GM12873 (cell line): ENCODE measurements around the gene ID4.

Source experiments
- CTCF ChIP-seq: IDR thresholded peaks from 2 replicates; pipeline ENCODE4 v1.5.1; 2012; ENCODE audit warnings: low read depth, mild to moderate bottlenecking, moderate library complexity, low read length, control low read depth; ENCODE audit not compliant: insufficient read depth; ENCODE audit errors: missing control alignments

Gene ID4

GRCh38 chr6:19851241-19852089, 14.3 kb downstream of the ID4 start:
- peak; percentile 60 for TF ChIP-seq CTCF

- no peak for TF ChIP-seq CTCF
Observed at GRCh38 chr6:19852090-19852457, 14.9 kb downstream of the ID4 start.

GRCh38 chr6:19852927-19853326, 15.8 kb downstream of the ID4 start:
- TF ChIP-seq CTCF = no peak

GRCh38 chr6:19855536-19855935, 18.4 kb downstream of the ID4 start:
- no peak for TF ChIP-seq CTCF

- TF ChIP-seq CTCF = no peak
Observed at GRCh38 chr6:19857139-19857538, 20.0 kb downstream of the ID4 start.

- TF ChIP-seq CTCF = no peak
Observed at GRCh38 chr6:19857703-19858102, 20.5 kb downstream of the ID4 start.

- no peak for TF ChIP-seq CTCF
Observed at GRCh38 chr6:19860235-19860877, 23.2 kb downstream of the ID4 start.
